ENCODE data around the gene KRTAP9-6.

DNA sequence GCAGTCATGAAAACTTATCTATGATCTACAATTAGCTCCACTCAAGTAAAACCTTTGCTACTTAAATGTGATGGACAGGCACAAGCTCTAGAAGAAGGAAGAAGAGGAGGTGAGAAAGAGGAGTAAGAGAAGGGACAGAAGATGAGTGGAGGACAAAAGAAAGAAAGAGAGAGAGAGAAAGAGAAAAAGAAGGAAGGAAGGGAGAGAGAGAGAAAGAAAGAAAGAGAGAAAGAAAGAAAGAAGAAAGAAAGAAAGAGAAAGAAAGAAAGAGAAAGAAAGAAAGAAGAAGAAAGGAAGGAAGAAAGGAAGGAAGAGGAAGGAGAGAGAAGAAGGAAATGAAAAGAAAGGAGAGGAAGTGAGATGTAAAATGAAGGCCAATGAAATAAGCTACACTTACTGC is 35.1 kb upstream of the KRTAP9-6 start:
- TF ChIP-seq, protein P1, sequence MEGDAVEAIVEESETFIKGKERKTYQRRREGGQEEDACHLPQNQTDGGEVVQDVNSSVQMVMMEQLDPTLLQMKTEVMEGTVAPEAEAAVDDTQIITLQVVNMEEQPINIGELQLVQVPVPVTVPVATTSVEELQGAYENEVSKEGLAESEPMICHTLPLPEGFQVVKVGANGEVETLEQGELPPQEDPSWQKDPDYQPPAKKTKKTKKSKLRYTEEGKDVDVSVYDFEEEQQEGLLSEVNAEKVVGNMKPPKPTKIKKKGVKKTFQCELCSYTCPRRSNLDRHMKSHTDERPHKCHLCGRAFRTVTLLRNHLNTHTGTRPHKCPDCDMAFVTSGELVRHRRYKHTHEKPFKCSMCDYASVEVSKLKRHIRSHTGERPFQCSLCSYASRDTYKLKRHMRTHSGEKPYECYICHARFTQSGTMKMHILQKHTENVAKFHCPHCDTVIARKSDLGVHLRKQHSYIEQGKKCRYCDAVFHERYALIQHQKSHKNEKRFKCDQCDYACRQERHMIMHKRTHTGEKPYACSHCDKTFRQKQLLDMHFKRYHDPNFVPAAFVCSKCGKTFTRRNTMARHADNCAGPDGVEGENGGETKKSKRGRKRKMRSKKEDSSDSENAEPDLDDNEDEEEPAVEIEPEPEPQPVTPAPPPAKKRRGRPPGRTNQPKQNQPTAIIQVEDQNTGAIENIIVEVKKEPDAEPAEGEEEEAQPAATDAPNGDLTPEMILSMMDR (conservative IDR thresholded peaks at IDR 0.05; ENCODE audit: low read depth, low read length) = no peak
- TF ChIP-seq EZH2 (IDR thresholded peaks at IDR 0.05; ENCODE audit: low read length, unreplicated experiment) (no peak), EZH2phosphoT487 (IDR thresholded peaks at IDR 0.05; ENCODE audit: borderline replicate concordance, low read length) (no peak)
